Myocyte (in vitro differentiated cells): ENCODE measurements around the gene DOCK4. TPM values are rescaled to one million over a fixed set of nuclear protein-coding genes. Genes with fewer than 3 reads are reported as not detected.
"Not testable (repeated sequence)": the region's sequence is repeated elsewhere in the genome, so short reads cannot be mapped to it uniquely, and the experiment has no call there.

Experiments
- DNase-seq: peaks from one replicate; pipeline ENCODE4 v3.0.0-alpha.2; 2012; ENCODE audit warnings: low read depth
- total RNA-seq: library from RNA; depleted of rRNA; stranded (reverse); fragments of >200 nt; gene quantifications from 2 replicates; pipeline ENCODE4 v1.2.3, GENCODE V29; 2014

The DOCK4 gene
- total RNA-seq, 1 donor from 2014 or later: 16.3 TPM

DNA sequence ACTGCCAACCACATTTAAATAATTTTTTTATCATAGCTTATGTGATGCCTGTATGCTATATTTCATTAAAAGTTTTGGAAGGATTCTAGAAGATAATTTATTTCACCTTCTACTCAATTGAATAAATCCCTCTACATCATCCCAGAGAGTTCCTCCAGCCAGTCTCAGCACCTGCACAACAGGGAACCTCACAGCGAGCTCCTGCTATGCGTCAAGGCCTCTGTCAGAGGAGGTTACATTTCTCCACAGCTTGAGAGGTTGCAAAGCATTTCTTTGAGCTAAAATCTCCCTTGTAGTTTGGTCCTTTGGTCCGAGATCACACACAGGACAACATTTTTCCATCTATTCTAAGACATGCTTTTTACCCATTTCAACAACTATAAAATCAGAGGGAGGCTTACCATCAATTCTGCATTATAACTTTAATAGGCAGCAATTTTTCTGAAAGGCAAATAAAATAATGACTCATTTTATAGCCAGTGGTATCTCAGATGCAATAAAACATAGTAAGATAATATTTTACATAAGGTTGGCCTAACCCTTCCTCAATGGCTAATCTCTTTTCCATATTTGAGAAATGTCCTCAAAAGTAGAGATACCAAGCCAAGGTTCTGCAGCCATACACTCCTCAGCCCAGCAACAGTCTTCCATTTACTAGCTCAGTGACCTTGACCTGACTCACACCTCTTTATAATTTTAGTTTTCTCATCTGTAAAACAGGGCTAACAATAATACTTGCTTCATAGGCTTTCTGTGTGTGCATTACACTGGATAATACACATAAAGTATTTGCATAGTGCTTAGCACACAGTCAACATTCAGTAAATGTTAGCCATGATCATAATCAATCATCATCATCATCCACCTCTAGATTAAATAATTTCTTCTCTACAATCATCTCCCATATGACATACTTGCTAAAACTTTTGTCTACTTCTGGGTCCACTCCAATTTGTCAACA lies 68.8 kb downstream of the DOCK4 start:
- no peak for DNase-seq

- no peak for DNase-seq
Measured at GRCh38 chr7:112136271-112137008, 69.8 kb downstream of the DOCK4 start.

DNA sequence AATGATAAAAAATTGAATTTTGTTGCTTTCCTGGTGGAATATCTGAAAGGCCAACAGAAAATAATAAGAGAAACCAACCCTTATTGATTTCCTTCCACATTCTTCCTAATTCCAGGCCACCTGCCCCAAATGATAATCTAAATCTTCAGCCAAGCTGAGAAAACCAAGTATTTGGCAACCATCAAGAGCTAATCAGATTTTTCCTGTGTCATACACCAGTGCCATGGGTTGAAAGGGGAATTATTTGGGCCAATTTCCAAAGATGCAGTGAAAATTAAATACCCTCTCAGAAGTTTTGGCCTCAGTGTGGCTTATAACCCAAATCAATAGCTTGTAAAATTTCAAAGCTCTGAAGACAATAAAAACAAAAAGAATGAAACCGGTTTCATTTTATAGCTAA lies 70.4 kb downstream of the DOCK4 start:
- no peak for DNase-seq

DNA sequence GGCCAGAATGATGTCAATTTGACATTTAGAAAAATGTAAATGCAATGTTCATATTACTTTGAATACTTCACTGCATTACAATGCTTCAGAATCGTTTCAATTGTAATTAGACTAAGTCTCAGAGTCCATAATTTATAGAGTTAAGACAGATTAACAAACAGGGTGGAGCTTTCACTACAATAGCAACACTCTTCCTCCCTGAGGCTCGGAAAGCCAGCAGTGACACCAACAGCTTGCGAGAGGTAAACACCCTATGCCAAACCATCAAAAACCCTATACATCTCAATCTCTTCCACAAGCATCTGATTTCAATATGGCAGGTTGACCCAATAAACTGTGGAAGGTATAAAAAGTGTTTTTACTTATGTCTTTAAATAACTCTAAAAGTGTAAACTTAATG lies 72.2 kb downstream of the DOCK4 start:
- no peak for DNase-seq

DNA sequence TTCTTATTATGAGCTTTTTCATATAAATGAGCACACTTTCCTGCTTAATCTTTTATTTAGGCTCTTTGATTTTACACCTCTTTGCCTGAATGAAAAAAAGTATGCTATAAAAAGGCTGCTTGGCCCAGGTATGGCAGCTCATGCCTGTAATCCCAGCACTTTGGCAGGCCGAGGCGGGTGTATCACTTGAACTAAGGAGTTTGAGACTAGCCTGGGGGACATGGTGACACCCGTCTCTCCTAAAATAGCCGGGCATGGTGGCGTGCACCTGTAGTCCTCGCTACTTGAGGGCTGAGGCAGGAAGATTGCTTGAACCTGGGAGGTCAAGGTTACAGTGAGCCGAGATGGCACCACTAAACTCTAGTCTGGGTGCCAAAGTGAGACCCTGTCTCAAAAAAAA lies 72.9 kb downstream of the DOCK4 start:
- no peak for DNase-seq

DNA sequence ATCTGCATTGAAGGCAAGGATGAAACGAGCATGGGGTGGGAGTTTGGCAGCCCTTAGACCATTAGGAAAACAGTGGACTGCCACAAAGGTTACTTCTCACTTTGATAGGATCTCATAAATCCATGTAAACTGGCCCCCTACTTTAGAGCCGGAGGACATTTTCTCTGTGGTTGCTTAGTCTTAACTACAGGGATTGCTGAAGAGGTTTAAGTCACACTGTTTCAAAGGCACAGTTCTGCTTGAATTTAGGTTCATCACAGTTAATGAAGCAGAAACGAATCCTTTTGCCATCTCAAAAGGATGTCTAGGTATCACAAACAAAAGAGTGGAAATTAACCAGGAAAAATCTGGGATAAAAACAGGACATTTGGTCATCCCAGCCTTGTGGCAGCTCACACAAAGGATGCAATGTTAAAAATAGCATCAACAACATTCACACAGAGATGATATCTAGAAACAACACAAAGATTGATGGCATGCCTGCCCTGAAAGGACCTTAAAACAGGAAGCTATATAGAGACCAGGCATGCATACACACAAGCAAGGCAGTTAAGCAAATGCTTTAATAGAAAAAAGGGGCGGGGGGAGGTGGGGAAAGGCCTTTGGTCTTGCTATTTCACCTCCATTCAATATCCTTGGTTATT lies 74.0 kb downstream of the DOCK4 start:
- DNase-seq: peak; percentile 16

DNA sequence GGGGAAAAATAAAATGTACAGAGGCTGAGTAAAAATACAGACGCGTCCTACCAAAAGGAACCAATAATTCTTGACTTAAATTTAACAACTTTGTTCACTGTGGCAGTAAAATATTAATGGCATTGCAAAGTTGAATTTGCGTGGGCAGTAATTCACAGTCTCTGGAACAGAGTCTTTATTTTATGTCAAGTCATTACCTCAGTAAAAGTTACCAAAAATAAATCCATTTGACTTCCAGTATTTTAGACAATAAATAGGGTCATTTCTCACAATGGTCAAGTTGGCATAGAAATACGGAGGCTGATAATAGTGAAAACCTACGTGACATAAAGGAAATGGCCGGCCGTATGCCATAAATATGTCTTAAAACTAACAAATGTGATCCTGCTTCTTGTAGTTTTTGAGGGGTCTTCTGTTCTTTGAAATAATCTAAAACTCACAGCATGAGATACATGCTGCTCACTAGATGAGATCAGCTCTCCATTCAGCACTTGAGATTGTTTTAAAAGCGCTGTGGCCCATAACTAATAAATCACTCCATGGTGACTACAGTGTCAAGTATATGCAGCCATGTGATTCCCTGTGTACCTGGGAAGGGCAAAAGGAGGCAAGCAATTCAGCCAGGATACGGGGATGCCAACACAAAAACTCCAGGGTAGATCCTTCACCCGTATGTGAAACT lies 75.3 kb downstream of the DOCK4 start:
- no peak for DNase-seq

DNA sequence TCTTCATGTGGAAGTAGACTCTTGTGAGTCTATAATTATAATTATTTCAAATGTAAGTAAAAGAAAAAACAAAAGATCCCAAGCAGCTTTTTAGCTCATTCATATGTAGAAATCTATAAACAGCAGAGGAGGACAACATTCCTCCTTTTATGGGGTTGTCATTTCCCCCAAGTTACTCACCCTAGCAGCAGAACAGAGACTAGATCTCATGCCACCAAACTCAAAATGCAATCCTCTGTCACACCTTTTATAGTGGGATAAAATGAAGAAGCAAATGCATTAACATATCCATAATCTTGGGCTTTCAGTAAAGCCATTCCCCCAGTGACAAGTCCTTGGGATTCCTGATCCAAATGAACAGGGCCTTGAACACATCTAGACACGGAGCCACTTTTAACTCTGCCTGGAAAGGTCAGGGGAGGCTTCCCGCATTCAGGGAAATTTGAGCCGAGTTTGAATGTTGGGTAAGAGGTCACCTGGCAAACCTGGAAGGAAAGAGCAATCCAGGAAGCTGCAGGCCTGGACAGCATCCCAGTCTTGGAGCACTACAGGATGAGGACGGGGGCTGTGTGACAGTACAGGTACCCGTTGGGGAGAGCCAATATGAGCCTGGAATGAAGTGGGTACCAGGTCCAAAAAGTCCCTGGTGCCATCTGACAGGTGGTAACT lies 76.4 kb downstream of the DOCK4 start:
- no peak for DNase-seq

GRCh38 chr7:112128461-112129425 lies 77.5 kb downstream of the DOCK4 start:
- DNase-seq: not testable (repeated sequence)

DNA sequence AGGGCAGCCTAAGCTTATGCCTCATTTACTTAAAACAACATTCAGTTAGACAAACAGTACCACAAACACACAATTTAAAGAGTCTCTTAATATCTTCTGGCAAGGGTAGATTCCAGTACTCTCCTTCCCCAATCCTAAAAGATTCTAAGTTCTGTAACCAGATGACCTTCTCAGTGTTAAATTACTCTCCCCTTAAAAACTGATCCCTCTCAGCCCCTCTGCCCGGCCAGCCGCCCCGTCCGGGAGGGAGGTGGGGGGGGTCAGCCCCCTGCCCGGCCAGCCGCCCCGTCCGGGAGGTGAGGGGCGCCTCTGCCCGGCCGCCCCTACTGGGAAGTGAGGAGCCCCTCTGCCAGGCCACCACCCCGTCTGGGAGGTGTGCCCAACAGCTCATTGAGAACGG lies 78.2 kb downstream of the DOCK4 start:
- DNase-seq: not testable (repeated sequence)

DNA sequence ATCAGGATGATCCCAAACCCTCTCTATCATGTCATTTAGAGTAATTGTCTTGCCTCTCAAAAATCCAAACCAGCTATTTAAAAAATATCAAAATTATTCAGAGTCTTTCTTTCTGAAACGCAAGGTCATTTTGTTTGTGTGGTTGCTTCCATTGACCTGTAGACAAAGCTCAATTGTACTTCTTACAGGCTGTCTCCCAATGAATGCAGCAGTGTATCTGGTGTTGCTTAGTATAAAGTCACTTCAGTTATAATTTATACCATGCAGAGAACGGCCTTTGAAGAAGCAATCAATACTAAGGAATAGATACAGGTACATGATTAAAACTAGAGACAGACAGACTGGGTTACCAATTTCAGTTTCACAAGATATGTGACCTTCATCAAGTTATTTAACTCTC lies 80.9 kb downstream of the DOCK4 start:
- no peak for DNase-seq

GRCh38 chr7:112124061-112124766 lies 82.0 kb downstream of the DOCK4 start:
- no peak for DNase-seq

DNA sequence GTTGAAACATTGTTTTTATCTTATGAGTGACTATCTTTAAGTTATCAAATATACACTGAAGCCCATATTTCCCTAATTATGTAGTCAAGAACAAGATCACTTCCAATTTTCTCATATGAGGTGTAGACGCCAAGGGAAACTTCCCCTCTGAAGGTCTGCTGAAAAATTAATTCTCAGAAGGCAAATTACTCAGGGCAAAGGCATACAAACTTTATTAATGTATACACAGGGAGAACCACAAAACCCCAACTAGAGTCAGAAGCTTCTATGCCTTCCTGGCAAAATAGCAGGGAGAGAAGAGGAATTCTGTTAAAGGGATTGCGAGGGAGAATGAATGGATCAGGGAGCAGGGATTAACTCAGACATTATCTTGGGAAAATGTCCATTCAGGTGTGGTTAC lies 83.4 kb downstream of the DOCK4 start:
- DNase-seq: no peak

DNA sequence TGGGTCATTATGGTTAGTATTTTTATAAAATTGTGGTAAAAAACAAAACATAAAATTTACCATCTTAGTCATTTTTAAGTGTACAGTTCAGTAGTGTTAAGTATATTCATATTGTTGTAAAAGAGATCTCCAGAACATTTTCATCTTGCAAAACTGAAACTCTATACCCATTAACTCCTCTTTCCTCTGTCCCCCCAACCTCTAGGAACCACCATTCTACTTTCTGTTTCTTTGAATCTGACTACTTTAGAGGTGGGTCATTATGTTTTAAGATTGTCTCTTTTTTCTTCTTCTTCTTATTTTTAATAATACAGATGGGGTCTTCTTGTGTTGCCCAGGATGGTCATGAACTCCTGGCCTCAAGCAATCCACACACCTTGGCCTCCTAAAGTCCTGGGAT lies 84.1 kb downstream of the DOCK4 start:
- DNase-seq: no peak

DNA sequence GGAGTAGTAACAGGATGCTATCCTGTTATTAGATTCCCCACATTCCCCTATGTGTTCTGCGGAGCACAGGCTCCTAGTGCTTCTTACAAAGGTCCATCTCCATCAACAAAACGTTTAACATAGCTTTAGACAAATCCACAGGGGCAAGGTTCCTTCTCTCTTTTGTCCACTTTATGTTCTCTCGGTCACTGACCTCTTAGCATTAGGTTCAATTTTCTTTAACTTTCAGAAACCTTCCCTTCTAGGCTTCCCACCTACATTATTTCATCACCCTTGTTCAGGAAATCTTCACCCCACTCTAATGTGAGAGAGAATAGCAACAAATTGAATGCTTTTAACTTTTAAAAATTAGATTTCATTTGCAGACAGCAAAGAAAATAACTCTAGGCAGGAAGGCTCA lies 84.9 kb downstream of the DOCK4 start:
- DNase-seq: no peak

DNA sequence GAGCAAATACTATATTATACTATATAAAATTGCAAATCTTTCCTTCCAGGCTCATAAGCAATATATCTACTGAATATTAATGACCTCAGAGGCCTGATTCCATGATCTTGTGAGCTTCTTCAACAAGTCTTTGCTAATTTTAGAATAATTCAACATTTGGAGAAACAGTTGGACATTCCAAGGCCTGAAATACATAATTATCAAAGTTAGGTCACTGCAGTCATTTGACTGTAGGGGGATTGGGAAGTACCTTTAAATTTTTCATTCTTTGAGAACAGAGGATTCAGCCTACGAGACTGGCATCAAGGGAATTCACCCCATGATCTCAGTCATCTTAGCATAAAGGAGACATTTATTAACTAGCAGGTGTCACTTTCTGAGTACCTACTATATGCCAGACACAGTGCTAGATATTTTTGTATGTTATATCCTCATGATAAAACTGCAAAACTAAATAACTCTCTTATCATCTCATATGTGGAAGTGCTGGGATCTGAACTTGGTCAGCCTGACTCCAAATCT lies 85.4 kb downstream of the DOCK4 start:
- DNase-seq: no peak

DNA sequence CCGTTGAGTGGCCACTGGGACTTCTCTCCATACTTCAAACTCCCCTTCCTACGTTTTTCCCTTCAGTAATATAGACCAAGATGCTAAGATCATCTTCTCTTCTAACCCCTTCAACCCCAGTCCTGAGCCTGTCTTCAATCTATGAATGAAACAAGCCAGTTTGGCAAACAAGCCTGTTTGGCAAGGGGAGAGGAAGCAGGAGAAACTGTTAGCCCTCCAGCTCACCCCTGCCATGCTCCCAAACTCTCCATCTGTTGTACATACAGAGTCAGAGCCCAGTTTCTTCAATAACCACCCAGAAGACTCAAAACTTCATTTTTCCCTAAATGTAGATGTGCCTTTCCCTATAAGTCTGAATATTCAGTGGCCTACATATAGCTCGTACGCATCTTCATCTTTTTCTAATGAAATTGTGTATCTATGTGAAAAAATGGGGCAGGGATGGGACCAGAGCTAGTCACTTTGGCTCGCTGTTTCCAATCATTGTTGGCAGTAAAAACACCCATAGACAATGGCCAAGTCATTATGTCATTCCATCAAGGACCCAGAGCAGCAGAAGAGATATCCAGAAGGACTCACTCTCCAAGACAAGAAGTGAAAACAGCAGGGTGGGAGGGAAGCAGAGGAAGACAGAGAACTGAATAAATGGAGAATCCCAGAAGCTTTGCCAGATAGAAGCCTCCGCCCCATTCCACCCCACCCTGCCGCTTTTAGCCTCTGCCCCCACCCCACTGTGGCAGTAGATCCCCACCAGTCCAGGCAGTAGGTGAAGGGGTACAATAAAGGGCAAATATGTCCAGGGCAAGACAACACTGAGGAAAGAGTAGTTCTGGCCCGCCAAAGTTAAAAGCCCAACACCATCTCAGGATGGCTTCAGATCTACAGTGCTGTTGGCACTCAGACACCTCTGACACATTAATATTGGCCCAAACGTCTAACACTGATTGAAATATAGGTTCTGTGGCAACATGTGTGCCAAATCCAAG lies 87.3 kb downstream of the DOCK4 start:
- no peak for DNase-seq
